NCI-H2196 treated with DMSO at 0.1 percent for 48 hours (cell line): ENCODE measurements around the gene TRDN.
"Not testable (repeated sequence)": the region's sequence is repeated elsewhere in the genome, so short reads cannot be mapped to it uniquely, and the experiment has no call there.

Source experiments
- DNase-seq: peaks from one replicate; lab custom pipeline; 2025; ENCODE audit not compliant: unreplicated experiment; lab: John Stamatoyannopoulos, UW

Gene TRDN

GRCh38 chr6:123632641-123633040, 4.1 kb downstream of the TRDN start:
- no peak for DNase-seq

GRCh38 chr6:123629258-123629941, 7.3 kb downstream of the TRDN start:
- no peak for DNase-seq

- DNase-seq, result no peak
Measured at GRCh38 chr6:123625696-123626095, 11.1 kb downstream of the TRDN start.

GRCh38 chr6:123622780-123623179, 14.0 kb downstream of the TRDN start:
- DNase-seq, result no peak

GRCh38 chr6:123619156-123619555, 17.6 kb downstream of the TRDN start:
- DNase-seq, result no peak

- DNase-seq, result no peak
Measured at GRCh38 chr6:123616942-123617341, 19.8 kb downstream of the TRDN start.

GRCh38 chr6:123616016-123616415, 20.7 kb downstream of the TRDN start:
- no peak for DNase-seq

- no peak for DNase-seq
Measured at GRCh38 chr6:123610779-123611178, 26.0 kb downstream of the TRDN start.

- DNase-seq, result no peak
Measured at GRCh38 chr6:123604067-123604466, 32.7 kb downstream of the TRDN start.

GRCh38 chr6:123598011-123598410, 38.7 kb downstream of the TRDN start:
- DNase-seq, result no peak

GRCh38 chr6:123594776-123595175, 42.0 kb downstream of the TRDN start:
- DNase-seq, result no peak

- no peak for DNase-seq
Measured at GRCh38 chr6:123592426-123592825, 44.3 kb downstream of the TRDN start.

- DNase-seq, result no peak
Measured at GRCh38 chr6:123589973-123590372, 46.8 kb downstream of the TRDN start.

GRCh38 chr6:123589317-123589716, 47.4 kb downstream of the TRDN start:
- DNase-seq, result no peak

- DNase-seq, result no peak
Measured at GRCh38 chr6:123588546-123588895, 48.2 kb downstream of the TRDN start.

GRCh38 chr6:123587838-123588545, 48.8 kb downstream of the TRDN start:
- DNase-seq, result no peak

GRCh38 chr6:123587407-123587806, 49.3 kb downstream of the TRDN start:
- DNase-seq, result not testable (repeated sequence)

- no peak for DNase-seq
Measured at GRCh38 chr6:123580331-123580730, 56.4 kb downstream of the TRDN start.

GRCh38 chr6:123575188-123575587, 61.6 kb downstream of the TRDN start:
- DNase-seq, result no peak

GRCh38 chr6:123570813-123571684, 65.7 kb downstream of the TRDN start:
- no peak for DNase-seq

- no peak for DNase-seq
Measured at GRCh38 chr6:123569575-123569974, 67.2 kb downstream of the TRDN start.

- DNase-seq, result no peak
Measured at GRCh38 chr6:123565529-123565928, 71.2 kb downstream of the TRDN start.
